Natural killer cell (primary cell): ENCODE results near the gene NOL7. TPM values are rescaled to one million over a fixed set of nuclear protein-coding genes. Genes with fewer than 3 reads are reported as not detected.
A peak's percentile ranks its signal among the peaks of the same experiment; 100 is the strongest.

ENCODE experiments used
- ATAC-seq, 3 donors: fragments of 150-1000 bp in 2 of 3; fragments of 200-7000 bp in 1 of 3; cut with Tn5 transposase; 1 replicate in 1 of 3; 2 replicates in 2 of 3; pipeline ENCODE4 v1.10.0; 2021; ENCODE audit warnings: mild to moderate bottlenecking in 2 of 3, moderate library complexity in 2 of 3
- DNase-seq, 2 donors: peaks; one replicate each; pipeline versions ENCODE4 v3.0.0 to v3.0.0-alpha.2; 2013 to 2021; ENCODE audit warnings: mixed read lengths in 1 of 2
- H3K27ac ChIP-seq: one replicate; pipeline ENCODE4 v1.5.1; 2013; ENCODE audit warnings: mild to moderate bottlenecking, low read length
- H3K27me3 ChIP-seq: one replicate; pipeline ENCODE4 v1.6.1; 2013; ENCODE audit warnings: low read length; ENCODE audit not compliant: control insufficient read depth, insufficient read depth
- H3K36me3 ChIP-seq: one replicate; pipeline ENCODE4 v1.6.1; 2013; ENCODE audit warnings: low read length; ENCODE audit not compliant: control insufficient read depth, insufficient read depth
- H3K4me1 ChIP-seq: one replicate; pipeline ENCODE4 v1.6.1; 2013; ENCODE audit warnings: low read length; ENCODE audit not compliant: control insufficient read depth, insufficient read depth
- H3K4me3 ChIP-seq: one replicate; pipeline ENCODE4 v1.5.1; 2013; ENCODE audit warnings: low read length
- H3K9me3 ChIP-seq: one replicate; pipeline ENCODE4 v1.6.1; 2013; ENCODE audit warnings: low read length; ENCODE audit not compliant: control insufficient read depth, insufficient read depth
- H3K27ac Mint-ChIP-seq, 2 donors: one replicate each; pipeline ENCODE4 v1.8.0; 2022; ENCODE audit warnings: mild to moderate bottlenecking in 2 of 2, mixed read lengths in 2 of 2, moderate library complexity in 1 of 2
- H3K27me3 Mint-ChIP-seq, 2 donors: one replicate each; pipeline ENCODE4 v1.8.0; 2022; ENCODE audit warnings: low read depth in 2 of 2, mixed read lengths in 2 of 2
- H3K36me3 Mint-ChIP-seq: one replicate; pipeline ENCODE4 v1.8.0; 2022; ENCODE audit warnings: mixed read lengths
- H3K4me1 Mint-ChIP-seq, 2 donors: one replicate each; pipeline ENCODE4 v1.8.0; 2022; ENCODE audit warnings: mixed read lengths in 2 of 2
- H3K4me3 Mint-ChIP-seq: one replicate; pipeline ENCODE4 v1.8.0; 2022; ENCODE audit warnings: mild to moderate bottlenecking, moderate library complexity, mixed read lengths
- H3K9me3 Mint-ChIP-seq, 2 donors: one replicate each; pipeline ENCODE4 v1.8.0; 2022; ENCODE audit warnings: mixed read lengths in 2 of 2
- WGBS: methylation state at CpG from one replicate; pipeline ENCODE4 v1.1.7; 2013; ENCODE audit warnings: missing lambda C conversion rate; ENCODE audit not compliant: insufficient coverage; 5-methylcytosine and 5-hydroxymethylcytosine counted together
- intact Hi-C: fragments of 100-400 bp; cut with micrococcal nuclease; formaldehyde crosslinking; loops from one replicate; pipeline ENCODE4 v1.14.2; 2022
- total RNA-seq, 4 donors: library from RNA; stranded (reverse); fragments of 120-200 nt in 1 of 4; gene quantifications; one replicate each; pipeline versions ENCODE4 v1.2.3 to v1.2.4, GENCODE V29; 2013 to 2022
- TF ChIP-seq, protein P1 (sequence below): fragments of 200-600 bp; IDR thresholded peaks from one replicate; pipeline ENCODE4 v1.8.0; 2022; ENCODE audit warnings: antibody characterized with exemption

The NOL7 gene
- total RNA-seq, 3 donors from 2014 or later (not counting 1 experiment from before 2014, with no cell fraction given) = 24.7 to 31.3 (median 29.6) TPM

DNA sequence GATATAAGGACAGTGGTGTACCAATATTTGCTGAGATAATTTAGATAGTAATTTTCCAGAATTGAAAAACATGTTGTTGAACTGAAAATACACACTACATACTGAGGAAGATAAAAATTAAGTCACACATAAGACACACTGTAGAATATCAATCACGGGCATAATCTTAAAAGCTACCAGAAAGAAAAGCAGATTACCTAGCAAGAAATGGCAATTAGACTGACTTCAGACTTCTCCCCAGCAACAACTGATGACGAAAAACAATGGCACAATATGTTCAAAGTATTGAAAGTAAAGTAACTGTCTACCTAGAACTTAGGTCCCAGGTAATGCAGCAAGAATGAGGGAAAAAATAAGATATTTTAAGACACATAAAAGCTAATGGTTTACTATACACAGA is 46.5 kb downstream of the NOL7 start:
- DNase-seq (no peak), ATAC-seq (no peak)
- intact Hi-C loops = no loop called here
- TF ChIP-seq, protein P1, sequence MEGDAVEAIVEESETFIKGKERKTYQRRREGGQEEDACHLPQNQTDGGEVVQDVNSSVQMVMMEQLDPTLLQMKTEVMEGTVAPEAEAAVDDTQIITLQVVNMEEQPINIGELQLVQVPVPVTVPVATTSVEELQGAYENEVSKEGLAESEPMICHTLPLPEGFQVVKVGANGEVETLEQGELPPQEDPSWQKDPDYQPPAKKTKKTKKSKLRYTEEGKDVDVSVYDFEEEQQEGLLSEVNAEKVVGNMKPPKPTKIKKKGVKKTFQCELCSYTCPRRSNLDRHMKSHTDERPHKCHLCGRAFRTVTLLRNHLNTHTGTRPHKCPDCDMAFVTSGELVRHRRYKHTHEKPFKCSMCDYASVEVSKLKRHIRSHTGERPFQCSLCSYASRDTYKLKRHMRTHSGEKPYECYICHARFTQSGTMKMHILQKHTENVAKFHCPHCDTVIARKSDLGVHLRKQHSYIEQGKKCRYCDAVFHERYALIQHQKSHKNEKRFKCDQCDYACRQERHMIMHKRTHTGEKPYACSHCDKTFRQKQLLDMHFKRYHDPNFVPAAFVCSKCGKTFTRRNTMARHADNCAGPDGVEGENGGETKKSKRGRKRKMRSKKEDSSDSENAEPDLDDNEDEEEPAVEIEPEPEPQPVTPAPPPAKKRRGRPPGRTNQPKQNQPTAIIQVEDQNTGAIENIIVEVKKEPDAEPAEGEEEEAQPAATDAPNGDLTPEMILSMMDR = no peak
- H3K4me3 ChIP-seq = no peak overlapping the region
- H3K9me3 Mint-ChIP-seq = no peaks in the 10 kb centered on the region
- peak overlapping the region; percentile 76 to 77 for H3K27ac Mint-ChIP-seq
- no peaks in the 10 kb centered on the region for H3K36me3 Mint-ChIP-seq
- no peak overlapping the region for H3K4me3 Mint-ChIP-seq
- no peak overlapping the region for H3K27ac ChIP-seq
- peaks cover 75 to 76% of the 10 kb centered on the region in 2 donors for H3K4me1 Mint-ChIP-seq
- no peaks in the 10 kb centered on the region for H3K27me3 ChIP-seq
- peaks cover under 1% of the 10 kb centered on the region for H3K36me3 ChIP-seq
- WGBS = no CpG with 5 or more reads among the region's 2 CpGs
- no peaks in the 10 kb centered on the region for H3K27me3 Mint-ChIP-seq
- peaks cover 9% of the 10 kb centered on the region for H3K4me1 ChIP-seq
- no peaks in the 10 kb centered on the region for H3K9me3 ChIP-seq

DNA sequence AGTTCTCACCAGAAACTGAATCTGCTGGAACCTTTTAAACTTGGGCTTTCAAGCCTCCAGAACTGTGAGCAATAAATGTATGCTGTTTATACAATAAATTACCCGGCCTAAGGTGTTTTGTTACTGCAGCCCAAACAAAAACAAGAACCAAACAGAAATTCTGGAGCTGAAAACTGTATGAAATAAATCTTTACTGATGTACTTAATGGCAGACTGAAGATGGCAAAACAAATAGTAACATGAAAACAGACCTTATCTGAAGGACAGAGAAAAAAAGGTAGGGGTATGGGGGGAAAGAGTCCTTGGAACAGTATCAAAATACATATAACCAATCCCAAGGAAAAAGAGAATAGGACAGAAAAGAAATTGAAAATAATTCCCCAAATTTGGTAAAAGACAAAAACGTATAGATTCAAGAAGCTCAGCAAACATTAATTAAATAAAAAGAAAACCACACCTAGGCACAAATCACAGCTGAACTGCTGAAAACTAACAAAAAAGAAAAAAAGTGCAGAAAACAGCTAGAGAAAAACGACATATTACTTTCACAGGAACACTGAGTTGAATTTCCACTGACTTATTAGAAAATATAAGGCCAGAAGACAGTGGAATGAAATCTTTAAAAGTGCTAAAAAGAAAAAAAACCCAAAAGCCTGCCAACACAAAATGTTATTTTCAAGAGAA is 47.7 kb downstream of the NOL7 start:
- TF ChIP-seq, protein P1 = no peak
- 100% methylated on average over 1 of the region's 3 CpGs for WGBS
- no peaks in the 10 kb centered on the region for H3K9me3 Mint-ChIP-seq
- intact Hi-C loops = no loop called here
- no peaks in the 10 kb centered on the region for H3K36me3 Mint-ChIP-seq
- Histone ChIP-seq H3K4me1 (peaks cover 11% of the 10 kb centered on the region), H3K9me3 (no peaks in the 10 kb centered on the region), H3K27ac (no peak overlapping the region), H3K36me3 (no peaks in the 10 kb centered on the region), H3K4me3 (no peak overlapping the region), H3K27me3 (no peaks in the 10 kb centered on the region)
- peaks cover 78 to 87% of the 10 kb centered on the region in 2 donors for H3K4me1 Mint-ChIP-seq
- H3K27ac Mint-ChIP-seq = peak overlapping the region; percentile 76 to 77
- no peak for ATAC-seq
- peak overlapping the region; percentile 14 for H3K4me3 Mint-ChIP-seq
- H3K27me3 Mint-ChIP-seq = no peaks in the 10 kb centered on the region
- no peak for DNase-seq

DNA sequence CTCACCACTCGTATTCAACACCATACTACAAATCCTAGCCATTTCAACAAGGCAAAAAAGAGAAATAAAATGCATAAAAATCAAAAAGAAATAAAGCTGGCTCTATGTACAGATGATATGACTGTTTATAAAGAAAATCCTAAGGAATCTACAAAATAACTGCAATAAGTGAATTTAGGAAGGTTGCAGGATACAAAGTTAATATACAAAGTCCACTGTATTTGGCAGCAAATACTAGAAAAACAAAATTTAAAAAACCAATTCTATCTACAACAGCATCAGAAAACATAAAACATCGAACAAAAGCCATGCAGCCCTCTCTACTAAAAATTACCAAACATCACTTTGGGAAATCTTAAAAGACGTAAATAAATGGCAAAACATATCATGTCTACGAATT is 48.9 kb downstream of the NOL7 start:
- Mint-ChIP-seq H3K27ac (peak overlapping the region; percentile 76 to 77), H3K4me1 (peaks cover 90 to 97% of the 10 kb centered on the region in 2 donors), H3K36me3 (no peaks in the 10 kb centered on the region), H3K9me3 (no peaks in the 10 kb centered on the region), H3K27me3 (no peaks in the 10 kb centered on the region), H3K4me3 (no peak overlapping the region)
- no peak overlapping the region for H3K27ac ChIP-seq
- no peaks in the 10 kb centered on the region for H3K36me3 ChIP-seq
- ATAC-seq (no peak), DNase-seq (no peak)
- H3K9me3 ChIP-seq = no peaks in the 10 kb centered on the region
- intact Hi-C loops = no loop called here
- WGBS = 96% methylated on average over 4 of the region's 4 CpGs
- no peaks in the 10 kb centered on the region for H3K27me3 ChIP-seq
- no peak overlapping the region for H3K4me3 ChIP-seq
- TF ChIP-seq, protein P1 = no peak
- peaks cover 11% of the 10 kb centered on the region for H3K4me1 ChIP-seq
